Raji (cell line): ENCODE results near the gene PEF1.
A peak's percentile ranks its signal among the peaks of the same experiment; 100 is the strongest.

Experiments used
- POLR2A ChIP-seq: IDR thresholded peaks from 2 replicates; pipeline ENCODE4 v1.6.1; 2011; ENCODE audit warnings: low read depth, low read length, control low read depth; ENCODE audit not compliant: insufficient read depth

The PEF1 gene, protein sequence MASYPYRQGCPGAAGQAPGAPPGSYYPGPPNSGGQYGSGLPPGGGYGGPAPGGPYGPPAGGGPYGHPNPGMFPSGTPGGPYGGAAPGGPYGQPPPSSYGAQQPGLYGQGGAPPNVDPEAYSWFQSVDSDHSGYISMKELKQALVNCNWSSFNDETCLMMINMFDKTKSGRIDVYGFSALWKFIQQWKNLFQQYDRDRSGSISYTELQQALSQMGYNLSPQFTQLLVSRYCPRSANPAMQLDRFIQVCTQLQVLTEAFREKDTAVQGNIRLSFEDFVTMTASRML

DNA sequence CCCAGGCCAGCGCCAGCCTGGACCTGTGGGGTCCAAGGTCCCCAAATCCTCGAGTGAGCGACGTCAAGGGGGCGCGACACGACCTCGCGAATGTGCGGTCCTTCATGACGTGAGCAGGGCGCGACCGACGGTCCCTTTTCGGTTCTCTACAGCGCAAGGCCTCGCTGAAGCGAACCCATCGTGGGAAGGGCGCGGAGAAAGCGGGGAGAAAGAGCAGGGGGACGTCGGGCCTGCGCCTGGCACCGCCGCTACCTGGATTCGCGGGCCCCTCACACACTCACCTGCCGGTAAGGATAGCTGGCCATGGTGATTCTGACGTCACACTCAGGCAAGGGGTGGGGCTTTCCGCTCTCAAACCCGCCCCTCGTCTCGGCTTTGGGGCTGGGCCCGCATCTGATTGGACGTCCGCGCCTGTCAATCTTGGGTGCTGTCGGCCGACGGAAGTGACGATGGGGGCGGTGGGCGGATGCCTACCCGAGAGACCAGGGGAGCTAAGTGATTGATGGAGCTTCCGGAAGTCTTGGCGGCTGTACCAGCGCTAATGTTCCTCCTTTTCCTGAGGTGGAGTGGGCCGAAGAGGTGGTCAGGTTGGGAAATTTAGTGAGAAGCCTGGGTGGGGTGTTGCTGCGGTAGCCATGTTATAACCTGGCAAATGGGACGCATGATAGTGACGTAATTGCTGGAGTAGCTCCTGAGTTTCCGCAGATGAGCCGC, at the start of gene PEF1:
Gene PEF1 (minus strand): TSS at position 317 of the 714 bp plus-strand sequence. CDS start 12 bp downstream, at position 305.
- TF ChIP-seq POLR2A: peak; percentile 58

DNA sequence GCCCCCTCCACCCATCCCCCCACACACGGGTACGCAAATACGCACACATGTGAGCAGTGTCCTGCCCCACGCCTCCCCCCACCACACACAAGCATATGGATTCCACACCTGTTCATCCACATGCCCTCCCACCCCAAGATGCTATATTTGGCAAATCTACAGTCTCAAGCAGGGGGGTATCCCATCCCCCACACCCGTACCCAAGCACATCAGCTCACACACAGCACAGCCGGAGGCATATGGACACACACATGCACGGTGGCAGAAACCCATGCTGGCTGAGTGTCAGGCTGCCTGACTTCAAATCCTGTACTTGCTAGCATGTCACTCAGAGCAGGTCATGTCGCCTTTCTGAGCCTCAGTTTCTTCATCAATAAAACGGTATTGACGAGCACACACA, 48.6 kb upstream of the PEF1 start:
- TF ChIP-seq POLR2A: no peak

DNA sequence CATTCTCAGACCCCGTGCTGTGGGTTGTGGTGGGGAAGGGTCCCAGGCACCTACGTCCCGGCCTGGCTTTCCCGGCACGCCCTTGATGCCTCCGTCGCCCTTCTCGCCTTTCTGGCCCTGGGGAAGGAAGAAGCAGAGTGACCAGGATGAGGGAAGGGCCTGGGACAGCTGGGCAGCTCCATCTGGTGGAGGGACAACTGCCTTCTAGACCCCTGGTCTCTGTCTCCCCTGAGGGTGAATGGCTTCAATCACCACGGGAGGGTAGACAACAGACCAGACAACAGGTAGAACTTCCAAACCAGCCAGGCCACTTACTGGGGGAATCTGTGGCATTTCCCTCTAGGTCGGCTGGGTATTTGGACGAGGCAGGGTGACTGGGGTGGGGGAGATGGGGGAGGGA, 47.3 kb upstream of the PEF1 start:
- no peak for TF ChIP-seq POLR2A

DNA sequence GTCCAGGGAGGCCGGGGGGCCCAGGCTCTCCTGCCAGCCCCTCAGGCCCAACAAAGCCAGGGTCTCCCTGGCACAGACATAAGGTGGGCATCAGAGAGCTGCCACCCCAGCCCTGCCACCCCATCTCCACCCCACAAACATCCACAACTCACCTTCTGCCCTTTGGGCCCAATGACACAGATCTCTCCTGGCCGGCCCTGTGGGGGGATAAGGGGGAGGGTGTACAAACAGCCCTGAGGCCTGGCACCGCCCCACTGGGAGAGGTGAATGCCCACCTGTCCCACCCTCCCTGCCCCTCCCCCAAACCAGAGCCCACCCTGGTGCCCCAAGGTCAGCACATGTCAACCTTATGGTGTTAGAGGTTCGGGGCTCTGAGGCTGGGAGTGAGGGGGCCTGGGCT, 46.8 kb upstream of the PEF1 start:
- no peak for TF ChIP-seq POLR2A

DNA sequence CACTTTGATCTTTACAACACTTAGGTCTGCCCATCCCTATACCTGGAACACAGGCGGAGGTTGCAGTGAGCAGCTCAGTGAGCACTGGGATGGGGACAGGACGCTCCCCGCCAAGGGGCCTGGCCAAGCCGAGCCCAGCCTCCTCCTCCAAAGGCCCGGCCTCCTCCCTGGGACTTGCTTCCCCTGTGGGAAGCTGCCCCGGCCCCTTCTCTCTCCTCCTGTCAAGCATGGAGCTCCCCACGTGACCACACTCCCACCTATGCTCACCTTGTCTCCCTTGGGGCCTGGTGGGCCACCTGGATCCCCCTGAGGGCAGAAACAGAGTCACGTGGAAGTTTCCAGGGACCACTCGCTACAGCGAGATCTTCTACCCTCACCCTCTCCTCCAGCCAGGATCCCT, 46.2 kb upstream of the PEF1 start:
- TF ChIP-seq POLR2A: no peak

DNA sequence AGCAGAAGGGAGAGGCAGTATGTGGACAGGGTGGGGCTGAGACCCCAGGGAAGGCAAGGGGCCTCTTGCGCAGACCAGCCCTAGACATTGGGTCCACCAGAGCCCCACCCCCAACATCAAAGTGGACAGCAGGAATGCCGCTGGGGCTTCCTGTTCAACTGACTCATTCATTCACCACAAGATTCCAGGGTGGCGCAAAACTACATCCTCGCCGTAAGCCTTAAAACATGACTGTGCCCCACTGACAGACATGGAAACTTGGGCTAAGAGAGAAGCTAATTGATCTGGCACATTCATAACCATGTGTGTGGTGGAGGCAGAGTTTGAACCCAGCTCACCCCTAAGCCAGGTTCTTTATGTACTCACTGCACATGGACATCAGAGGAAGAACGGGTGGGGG, 45.2 kb upstream of the PEF1 start:
- no peak for TF ChIP-seq POLR2A

DNA sequence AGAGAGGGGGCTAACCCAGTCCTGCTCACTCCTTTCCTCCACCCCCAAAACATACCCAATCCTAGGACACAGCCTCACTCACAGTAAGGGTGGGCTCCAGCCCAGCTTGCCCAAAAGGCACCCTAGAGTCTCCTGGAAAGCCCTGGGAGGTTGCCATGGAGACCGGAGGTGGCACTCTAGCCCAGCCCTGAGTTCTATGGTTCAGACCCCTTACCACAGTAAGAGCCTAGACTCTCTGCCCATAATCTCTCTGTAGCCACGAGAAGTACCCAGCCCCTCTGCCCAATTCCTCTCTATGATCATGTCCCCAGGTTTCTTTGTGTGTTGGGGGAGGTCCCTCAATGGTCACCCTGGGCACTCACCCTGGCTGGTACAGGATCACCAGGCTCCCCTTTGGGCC, 44.7 kb upstream of the PEF1 start:
- no peak for TF ChIP-seq POLR2A

DNA sequence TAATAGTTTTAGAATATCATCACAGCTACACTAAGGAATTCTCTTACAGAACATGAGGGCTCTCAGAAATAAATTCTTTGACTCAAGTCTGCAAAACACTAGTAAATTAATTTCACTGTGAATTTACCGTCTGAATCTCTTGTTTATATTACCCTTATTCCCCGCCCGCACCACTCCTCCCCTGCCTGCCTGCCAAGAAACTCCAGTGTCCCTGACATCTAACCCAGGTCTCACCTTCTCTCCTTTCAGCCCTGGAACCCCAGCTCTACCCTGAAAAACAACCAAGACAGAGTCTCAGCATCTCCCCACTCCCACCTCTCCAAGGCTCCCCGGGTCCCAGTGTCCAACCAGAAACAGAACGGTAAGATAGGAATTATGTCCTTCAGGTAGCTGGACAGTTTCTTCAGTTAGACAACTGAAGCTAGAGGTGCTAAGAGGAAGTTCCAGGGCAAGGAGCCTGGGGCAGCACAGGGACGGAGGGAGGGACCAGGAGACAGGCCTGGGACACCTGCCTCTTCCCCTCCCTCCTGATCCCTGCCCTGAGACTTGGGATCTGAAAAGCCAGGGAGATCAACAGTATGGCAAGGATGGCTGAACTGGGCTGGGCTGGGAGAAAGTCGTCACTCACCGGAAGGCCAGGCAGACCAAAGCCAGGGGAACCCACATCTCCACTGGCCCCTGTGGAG, 43.7 kb upstream of the PEF1 start:
- TF ChIP-seq POLR2A: no peak

DNA sequence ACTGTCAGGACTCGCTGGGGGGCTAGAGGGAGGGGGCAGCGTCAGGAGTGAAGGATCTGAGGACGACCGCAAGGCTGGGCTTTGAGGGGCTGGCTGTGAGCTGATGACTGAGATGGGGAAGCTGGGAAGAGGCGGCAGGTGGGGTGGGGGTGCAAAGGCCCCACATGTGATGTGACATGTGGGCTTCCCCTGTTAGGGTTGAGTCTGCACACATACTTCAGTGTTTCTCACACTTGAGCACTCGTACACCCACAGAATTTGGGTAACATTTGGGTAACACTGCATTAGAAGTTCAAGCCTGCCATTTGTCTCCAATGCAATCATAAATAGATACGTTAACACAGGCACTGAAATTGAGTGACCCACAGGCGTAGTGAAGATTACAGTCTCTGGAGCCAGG, 42.9 kb upstream of the PEF1 start:
- TF ChIP-seq POLR2A: no peak

DNA sequence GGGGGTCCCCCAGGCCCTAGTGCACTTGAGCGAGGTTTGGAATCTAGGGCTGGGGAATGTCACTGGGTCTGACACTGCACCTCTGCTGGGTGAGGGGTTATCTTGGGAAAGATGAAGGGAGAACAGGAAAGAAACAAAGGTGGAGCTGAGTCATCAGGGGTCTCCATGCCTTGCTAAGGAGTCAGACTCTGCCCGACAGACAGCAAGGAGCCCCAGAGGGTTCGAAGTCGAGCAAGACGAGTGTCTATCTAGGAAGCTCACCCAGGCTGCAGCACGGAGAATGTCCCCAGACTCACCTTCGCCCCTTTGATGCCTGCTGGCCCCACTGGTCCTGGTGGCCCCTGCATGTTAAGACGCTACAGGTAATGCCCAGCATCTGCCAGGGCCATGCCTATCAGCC, 41.1 kb upstream of the PEF1 start:
- TF ChIP-seq POLR2A: no peak

DNA sequence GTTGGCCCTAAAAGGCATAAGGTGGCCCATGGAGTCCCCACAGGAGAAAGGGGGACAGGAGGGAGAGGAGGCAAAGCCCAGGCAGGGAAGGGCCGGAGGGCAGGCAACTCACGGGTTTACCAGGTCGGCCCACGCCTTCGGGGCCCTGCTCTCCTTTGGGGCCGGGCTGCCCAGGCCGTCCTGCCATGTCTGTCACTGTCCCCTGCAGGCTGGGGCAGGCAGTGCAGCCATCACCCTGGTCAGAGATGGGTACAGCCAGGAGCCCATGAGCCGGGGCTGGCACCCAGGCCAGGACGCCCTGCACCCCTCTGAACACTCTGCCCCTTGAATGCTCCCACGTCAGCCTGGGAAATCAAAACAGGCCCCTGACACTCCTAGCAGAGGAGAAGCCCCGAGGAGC, 39.3 kb upstream of the PEF1 start:
- no peak for TF ChIP-seq POLR2A

DNA sequence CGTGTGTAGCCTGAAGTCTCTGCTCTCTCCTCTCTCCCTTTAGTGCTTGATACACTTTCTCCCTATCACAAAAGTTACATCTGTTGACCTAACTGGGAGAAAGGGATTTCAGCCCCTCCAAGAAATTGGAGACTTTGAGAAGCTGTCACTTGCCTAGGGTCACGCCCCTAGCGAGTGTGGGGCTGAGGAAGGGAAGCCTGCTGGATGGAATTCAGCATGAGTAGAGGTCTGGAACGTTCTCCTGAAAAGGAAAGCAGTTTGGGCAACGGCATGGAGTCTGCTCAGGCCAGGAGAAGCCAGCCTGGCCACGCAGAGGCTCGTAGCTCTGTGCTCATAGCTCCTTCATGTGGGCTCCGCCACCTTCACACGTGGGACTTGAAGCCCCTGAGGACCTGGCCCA, 36.7 kb upstream of the PEF1 start:
- no peak for TF ChIP-seq POLR2A

DNA sequence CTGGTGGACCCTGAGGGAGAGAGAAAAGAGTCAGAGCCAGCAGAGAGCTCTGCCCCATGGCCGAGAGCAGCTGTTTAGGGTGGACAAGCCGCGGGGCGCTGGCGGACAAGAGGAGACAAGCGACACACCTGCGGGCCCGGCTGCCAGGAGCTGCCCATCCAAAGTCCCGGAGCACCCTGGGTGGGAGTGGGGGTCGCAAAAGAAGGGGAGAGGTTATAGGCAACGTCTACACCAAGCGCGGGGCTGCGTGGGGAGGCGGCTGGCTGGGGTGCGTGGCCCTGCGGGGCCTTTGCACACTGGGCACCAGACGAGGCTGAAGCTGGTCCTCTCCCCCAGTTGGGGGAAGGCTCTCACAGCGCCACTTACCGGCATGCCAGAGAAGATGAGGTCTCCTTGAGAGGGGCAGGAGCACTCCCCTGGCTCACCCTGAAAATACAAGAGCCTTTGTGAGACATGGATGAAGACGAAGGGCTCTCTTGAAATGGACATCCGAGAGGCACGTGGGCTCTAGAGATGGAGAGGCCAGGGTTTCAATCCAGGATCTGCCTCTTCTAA, 35.1 kb upstream of the PEF1 start:
- no peak for TF ChIP-seq POLR2A

DNA sequence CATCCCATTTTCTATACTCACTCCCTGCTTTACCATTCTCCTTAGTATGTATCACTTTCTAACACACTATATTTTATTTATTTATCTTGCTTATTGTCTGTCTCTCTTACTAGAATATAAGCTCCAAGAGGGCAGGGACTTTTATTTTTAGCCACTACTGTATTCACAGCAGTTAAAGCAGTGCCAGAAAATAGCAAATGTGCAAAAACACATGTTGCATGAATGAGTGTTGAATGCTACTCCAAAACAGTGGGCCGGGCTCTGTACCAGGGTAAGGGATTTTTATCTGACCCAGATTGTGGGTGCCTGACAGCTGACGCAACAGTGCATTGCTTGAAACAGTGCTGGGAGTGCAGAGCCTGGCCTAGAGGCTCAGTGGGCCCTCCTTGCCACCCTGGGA, 34.4 kb upstream of the PEF1 start:
- no peak for TF ChIP-seq POLR2A

DNA sequence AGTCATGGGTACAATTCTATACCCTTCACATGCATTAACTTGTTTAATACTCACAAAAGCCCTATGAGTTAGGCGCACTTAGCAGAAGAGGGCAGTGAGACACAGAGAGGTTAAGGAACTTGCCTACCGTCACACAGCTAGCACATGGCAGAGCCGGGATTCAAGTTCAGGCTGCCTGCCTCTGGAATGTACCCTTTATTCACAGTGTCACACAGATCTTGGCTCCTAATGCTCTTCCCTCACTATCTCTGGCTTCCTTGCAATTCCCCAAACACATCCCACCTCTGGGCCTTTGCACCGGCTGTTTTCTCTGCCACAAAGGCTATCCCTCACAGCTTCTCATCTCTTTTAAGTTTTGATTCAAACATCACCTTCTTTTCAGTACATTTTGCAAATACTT, 34.0 kb upstream of the PEF1 start:
- no peak for TF ChIP-seq POLR2A

DNA sequence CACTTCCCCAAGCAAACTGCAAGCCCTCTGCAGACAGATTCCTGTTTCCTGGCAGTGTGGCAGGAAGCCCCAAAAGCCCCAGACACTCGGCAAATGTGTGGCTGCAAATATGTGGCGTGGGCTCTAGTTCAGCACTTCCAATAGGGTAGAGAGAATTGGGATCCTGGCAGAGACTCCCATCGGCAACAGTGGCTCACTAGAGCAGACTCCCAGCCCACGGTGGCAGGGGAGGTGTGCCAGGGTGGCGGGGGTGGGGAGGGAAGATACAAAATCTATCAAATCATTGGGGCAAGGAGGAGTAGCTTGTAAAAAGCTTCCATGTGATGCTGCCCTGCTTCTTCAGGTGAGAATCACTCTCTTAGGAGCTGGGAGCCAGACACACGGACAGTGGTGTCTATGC, 33.3 kb upstream of the PEF1 start:
- TF ChIP-seq POLR2A: no peak
